Activated T-helper 9 cell treated with anti-CD3 and anti-CD28 coated beads, Interleukin-2, amount 50 U/mL, for 16 hours (primary cell): ENCODE results near the gene SYNGR4.
"Not testable (repeated sequence)": the region's sequence is repeated elsewhere in the genome, so short reads cannot be mapped to it uniquely, and the experiment has no call there.

Source experiments
- DNase-seq: peaks from one replicate; pipeline ENCODE4 v3.0.0-alpha.2; 2020; ENCODE audit warnings: low read depth

The SYNGR4 gene

GRCh38 chr19:48363810-48364597 lies at the start of gene SYNGR4, which contains the start of gene TMEM143:
TSS of gene SYNGR4 (plus strand) at chr19:48364367. CDS start at chr19:48365843, 1,476 bp downstream.
TSS of gene TMEM143 (minus strand) at chr19:48363940. CDS start at chr19:48363920, 20 bp downstream.
- peak; percentile 97 for DNase-seq

GRCh38 chr19:48315712-48316111 lies 48.5 kb upstream of the SYNGR4 start:
- DNase-seq: no peak

- DNase-seq: not testable (repeated sequence)
Observed at GRCh38 chr19:48317708-48317960, 46.5 kb upstream of the SYNGR4 start.

- no peak for DNase-seq
Observed at GRCh38 chr19:48318286-48318987, 45.7 kb upstream of the SYNGR4 start.

GRCh38 chr19:48319647-48320541 lies 44.3 kb upstream of the SYNGR4 start:
- peak; percentile 70 for DNase-seq

GRCh38 chr19:48321372-48321621 lies 42.9 kb upstream of the SYNGR4 start:
- DNase-seq: peak; percentile 92

- DNase-seq: peak; percentile 98
Observed at GRCh38 chr19:48321622-48322591, 42.3 kb upstream of the SYNGR4 start.

- peak; percentile 76 for DNase-seq
Observed at GRCh38 chr19:48325265-48325910, 38.8 kb upstream of the SYNGR4 start, which contains the start of gene EMP3. TSS of gene EMP3 (plus strand) at chr19:48325552. CDS start at chr19:48326845, 1,293 bp downstream.

- peak; percentile 23 for DNase-seq
Observed at GRCh38 chr19:48329167-48329891, 34.8 kb upstream of the SYNGR4 start.

GRCh38 chr19:48330012-48330681 lies 34.0 kb upstream of the SYNGR4 start:
- peak; percentile 74 for DNase-seq

GRCh38 chr19:48332351-48332661 lies 31.9 kb upstream of the SYNGR4 start:
- no peak for DNase-seq

GRCh38 chr19:48332662-48333466 lies 31.3 kb upstream of the SYNGR4 start:
- peak; percentile 84 for DNase-seq

GRCh38 chr19:48333467-48334384 lies 30.4 kb upstream of the SYNGR4 start:
- DNase-seq: peak; percentile 92

GRCh38 chr19:48338253-48338755 lies 25.9 kb upstream of the SYNGR4 start:
- no peak for DNase-seq

GRCh38 chr19:48338802-48339503 lies 25.2 kb upstream of the SYNGR4 start:
- DNase-seq: no peak

GRCh38 chr19:48340995-48341394 lies 23.2 kb upstream of the SYNGR4 start:
- no peak for DNase-seq
